HG03432 (cell line): ENCODE results near the gene LRSAM1.
"Not testable (repeated sequence)": the region's sequence is repeated elsewhere in the genome, so short reads cannot be mapped to it uniquely, and the experiment has no call there.

Experiments used
- ATAC-seq: cut with Tn5 transposase; IDR thresholded peaks from one replicate; pipeline ENCODE4 v1.9.1; 2021; ENCODE audit warnings: mild to moderate bottlenecking, moderate library complexity; ENCODE audit not compliant: unreplicated experiment

LRSAM1 gene

DNA sequence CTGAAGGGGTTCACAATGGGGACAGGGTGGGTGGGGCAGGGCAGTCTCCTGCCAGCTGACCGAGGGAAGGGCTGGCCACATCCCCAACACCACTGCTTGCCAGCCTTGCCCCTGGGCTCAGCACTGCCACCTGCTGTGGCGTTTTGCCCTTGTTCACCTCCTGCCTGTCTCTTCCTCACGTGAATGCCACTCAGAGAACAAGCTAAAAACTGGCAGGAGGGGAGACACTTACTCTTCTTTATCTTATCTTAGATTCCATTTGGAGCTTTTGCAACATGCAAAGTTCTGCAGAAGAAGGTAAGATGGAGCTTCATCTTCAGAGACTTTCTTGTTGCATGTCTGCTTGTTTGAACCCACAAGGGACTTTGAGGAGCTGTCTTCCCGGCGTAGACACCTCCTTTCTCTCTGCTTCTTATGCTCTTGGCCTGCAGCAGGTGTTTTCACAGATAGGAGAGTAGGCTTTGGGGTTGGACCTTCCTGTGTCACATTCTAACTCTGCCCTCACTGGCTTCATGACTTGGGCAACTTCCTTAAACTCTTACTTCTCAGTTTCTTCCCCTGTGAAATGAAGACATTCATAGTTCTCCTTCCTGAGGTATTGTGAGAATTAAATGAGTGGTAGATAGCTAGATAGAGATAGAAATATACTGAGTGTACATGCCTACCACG, 4.1 kb downstream of the LRSAM1 start:
- no peak for ATAC-seq

DNA sequence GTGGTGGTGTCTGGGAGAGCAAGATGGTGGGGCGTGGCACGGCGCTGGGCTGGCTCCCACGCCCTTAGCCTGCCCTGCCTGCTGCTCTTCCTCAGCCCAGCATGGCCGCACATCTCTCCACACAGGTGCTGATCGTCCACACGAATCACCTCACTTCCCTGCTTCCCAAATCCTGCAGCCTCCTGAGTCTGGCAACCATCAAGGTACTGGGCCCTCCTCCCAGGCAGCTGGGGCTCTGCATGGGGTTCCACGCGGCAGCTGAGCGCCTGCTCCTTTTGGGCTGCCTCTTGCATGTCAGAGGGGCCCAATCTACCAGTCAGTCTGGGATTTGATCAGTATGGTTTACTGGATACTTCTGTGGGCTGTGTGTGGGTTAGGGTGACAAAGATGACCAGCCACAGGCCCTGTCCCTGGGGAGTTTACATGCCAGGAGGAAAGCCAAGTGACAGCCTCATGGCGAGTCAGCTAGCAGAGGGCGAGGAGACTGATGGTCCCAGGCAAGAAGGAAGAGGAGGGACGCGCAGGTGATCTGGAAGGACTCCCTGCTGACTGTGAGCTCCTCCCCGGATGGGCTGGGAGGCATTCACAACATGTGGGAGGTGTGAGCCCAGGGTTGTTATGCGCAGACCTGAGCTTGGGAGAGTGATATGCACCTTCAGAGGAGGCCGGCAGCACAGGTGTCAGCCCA, 6.0 kb downstream of the LRSAM1 start:
- no peak for ATAC-seq

DNA sequence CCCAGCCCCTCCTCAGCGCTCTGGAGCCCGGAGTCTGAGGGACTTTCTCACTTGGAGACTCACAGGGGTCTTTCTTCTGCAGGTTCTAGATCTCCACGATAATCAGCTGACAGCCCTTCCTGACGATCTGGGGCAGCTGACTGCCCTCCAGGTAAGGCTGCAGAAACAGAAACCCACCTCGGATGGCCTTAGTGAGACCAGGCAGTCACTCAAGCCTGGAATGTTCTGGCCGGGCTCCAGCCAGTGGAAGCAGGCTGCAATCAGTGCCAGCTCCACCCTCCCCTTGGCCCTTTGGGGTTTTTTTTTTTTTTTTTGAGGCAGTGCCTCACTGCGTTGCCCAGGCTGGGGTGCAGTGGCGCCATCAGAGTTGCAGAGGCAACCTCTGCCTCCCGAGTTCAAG, 7.6 kb downstream of the LRSAM1 start:
- no peak for ATAC-seq

DNA sequence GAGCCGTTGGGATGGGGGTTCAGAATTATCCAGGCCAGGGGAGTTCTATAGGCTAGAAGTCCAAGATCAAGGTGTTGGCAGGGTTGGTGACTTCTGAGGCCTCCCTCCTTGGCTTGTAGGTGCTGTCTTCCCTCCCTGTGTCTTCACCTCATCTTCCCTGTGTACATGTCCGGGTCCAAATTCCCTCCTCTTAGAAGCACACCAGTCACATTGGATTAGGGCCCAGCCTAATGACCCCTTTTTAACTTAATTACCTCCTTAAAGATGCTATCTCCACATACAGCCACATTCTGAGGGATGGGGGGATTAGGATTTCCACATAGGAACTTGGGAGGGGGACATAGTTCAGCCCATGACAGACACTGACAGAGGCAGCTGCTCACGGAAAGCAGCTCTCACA, 12.1 kb downstream of the LRSAM1 start:
- ATAC-seq, result no peak

- no peak for ATAC-seq
Measured at GRCh38 chr9:127463911-127464310, 12.6 kb downstream of the LRSAM1 start.

GRCh38 chr9:127466407-127466917, 15.2 kb downstream of the LRSAM1 start:
- not testable (repeated sequence) for ATAC-seq

DNA sequence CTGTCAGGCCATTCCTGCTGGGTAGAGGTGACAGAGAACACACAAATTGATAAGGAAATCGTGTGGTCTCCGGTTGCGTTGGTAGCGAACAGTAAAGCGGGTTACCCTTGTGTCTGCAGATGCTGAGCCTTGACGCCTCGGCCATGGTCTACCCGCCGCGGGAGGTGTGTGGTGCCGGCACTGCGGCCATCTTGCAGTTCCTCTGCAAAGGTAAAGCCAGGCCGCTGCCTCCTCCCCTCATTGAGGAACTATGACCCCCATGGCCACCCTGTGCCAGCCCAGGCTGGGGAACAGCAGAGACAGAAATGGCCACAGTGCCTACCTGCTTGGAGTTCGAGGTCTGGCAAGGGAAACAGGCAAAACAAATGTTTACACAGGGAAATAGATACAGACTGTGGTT, 16.3 kb downstream of the LRSAM1 start:
- no peak for ATAC-seq

DNA sequence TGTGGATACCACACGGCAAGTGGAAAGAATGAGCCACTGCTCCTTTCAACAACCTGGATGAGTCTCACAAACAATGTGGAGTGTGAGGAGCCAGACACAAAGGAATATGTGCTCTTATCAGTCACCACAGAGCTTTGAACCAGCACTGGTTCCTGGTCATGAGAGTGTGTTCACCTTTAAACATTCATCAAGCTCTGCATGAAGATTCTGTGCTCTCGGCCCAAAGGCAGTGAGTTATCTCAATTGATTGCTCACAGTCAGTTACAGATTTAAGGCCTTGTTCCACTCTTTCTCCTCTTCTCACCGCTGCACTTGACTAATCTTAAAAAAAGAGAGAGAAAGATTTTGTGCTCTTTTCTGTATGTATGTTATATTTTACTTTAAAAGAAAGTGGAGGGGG, 19.4 kb downstream of the LRSAM1 start:
- no peak for ATAC-seq

- no peak for ATAC-seq
Measured at GRCh38 chr9:127473501-127473900, 22.2 kb downstream of the LRSAM1 start.

GRCh38 chr9:127473932-127474331, 22.6 kb downstream of the LRSAM1 start:
- ATAC-seq, result no peak

- ATAC-seq, result no peak
Measured at GRCh38 chr9:127474592-127474991, 23.3 kb downstream of the LRSAM1 start.

- ATAC-seq, result no peak
Measured at GRCh38 chr9:127479507-127480081, 28.3 kb downstream of the LRSAM1 start.

DNA sequence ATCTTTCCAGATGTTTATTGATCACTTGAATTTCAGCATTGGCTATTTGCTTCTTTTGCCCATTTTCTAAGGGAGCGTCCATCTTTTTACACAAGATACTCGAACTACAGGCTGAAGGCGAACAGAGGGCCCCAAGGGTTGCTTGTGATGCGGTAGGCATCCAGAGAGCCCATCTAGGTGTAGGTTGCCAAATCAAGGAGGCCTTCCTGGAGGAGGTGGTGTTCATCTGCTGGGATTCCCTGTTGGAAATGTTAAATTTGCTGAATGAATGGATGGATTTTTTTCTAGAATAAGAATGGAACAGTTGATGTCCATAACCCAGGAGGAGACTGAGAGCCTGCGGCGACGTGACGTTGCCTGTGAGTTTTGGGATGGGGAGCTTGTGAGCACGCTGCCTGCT, 31.4 kb downstream of the LRSAM1 start:
- ATAC-seq, result no peak

GRCh38 chr9:127485995-127486394, 34.7 kb downstream of the LRSAM1 start:
- no peak for ATAC-seq

DNA sequence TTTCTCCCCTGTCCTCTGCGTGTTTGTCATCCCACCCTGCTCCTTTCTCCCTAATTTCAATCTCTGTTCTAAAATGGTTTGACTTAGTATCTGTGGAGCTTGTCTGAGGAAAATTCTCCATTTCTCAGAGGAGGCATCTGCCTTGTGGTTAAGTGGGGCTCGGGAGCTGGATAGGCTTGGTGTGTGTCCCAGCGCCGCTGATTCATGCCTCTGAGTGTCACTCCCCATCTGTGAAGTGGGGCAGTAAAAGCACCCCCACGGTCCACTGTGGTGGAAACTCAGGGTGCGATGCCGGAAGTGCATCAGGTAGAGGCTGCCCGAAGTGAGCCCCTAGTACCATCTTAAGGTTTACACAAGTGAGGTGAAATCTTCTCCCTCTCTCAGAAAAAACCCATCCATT, 37.6 kb downstream of the LRSAM1 start:
- no peak for ATAC-seq

DNA sequence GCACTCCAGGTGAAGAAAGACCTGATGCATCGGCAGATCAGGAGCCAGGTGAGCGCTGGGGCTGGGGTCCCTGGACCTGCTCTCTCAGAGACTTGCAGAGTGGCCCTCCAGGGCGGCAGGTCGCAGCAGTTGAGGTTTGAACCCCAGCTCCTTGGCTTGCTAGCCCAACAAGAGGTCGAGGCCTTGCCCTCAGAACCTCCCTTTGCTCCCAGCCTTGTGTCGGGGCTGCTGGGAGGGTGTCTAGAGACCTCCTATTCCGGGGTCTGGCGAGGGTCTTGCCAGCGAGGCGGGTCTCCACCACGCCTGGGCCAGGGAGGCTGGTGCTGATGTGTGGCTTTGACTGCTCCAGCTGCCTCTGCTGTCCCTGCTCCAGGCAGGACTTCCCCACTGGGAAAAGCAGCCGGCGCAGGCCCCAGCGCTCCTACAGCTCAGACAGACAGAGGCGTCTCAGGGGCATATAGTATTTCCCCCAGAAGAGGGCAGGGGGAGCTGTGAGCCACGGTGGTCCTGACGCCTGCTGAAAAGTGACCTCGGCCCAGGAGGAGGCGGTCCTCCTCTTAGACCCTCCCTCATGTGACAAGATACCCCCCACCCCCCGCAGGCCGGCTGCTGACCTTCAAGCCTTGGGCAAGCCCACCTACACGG, 38.3 kb downstream of the LRSAM1 start:
- no peak for ATAC-seq

- ATAC-seq, result no peak
Measured at GRCh38 chr9:127490535-127491230, 39.4 kb downstream of the LRSAM1 start.

- no peak for ATAC-seq
Measured at GRCh38 chr9:127491516-127491915, 40.2 kb downstream of the LRSAM1 start.

- no peak for ATAC-seq
Measured at GRCh38 chr9:127492616-127493015, 41.3 kb downstream of the LRSAM1 start.

DNA sequence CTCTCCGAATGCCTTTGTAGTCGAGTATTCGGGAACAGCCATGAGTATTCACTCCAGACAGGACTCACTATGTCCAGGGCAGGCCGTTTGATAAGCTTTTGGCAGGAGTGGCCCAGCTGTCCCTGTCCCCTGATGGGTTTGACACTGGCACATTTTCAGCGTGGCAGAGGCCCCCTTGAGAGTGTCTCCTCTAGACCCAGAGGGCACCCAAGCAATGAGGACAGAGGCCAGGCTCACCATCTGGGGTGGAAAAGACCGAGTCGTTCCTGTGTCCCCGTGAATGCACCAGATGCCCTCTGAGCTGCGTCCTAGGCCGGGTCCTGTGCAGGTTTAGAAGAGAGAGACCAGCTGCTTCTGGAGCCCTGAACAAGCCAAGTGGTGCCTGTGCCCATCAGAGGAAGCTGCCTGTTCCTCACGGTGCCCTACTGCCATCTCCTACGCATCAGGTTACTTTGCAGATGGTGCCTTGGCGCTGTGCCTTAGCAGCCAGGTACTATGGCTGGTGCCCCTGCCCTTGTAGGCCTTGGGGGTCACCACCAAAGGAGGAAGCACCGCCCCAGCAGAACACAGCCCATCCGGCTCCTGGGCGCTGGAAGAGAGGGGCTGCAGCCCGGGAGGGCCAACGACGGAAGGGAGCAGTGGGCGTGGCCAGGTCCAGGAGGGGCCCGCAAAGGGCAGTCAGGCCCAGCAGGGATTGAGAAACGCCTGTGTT, 42.4 kb downstream of the LRSAM1 start:
- no peak for ATAC-seq
